Measurements from ENCODE around the gene MTUS2. TPM values are rescaled to one million over a fixed set of nuclear protein-coding genes. Genes with fewer than 3 reads are reported as not detected.

The MTUS2 gene
- total and polyA plus RNA-seq, 4 donors: under 0.01 to 0.70 (median 0.15) TPM

- Histone ChIP-seq H3K4me1 (ENCODE audit: control insufficient read depth in 4 of 4, insufficient read depth in 4 of 4, low read length in 3 of 4) (no peaks in the 10 kb centered on the region), H3K27me3 (ENCODE audit: control insufficient read depth in 4 of 4, insufficient read depth in 4 of 4, low read length in 3 of 4) (no peaks in the 10 kb centered on the region), H3K9me3 (ENCODE audit: control insufficient read depth in 4 of 4, low read length in 3 of 4) (no peaks in the 10 kb centered on the region), H3K4me3 (ENCODE audit: low read depth in 1 of 3, low read length in 3 of 3) (no peak overlapping the region), H3K27ac (ENCODE audit: low read depth in 1 of 2, low read length in 2 of 2) (no peak overlapping the region), H3K36me3 (ENCODE audit: control insufficient read depth in 4 of 4, insufficient read depth in 3 of 4, low read depth in 1 of 4, low read length in 3 of 4) (no peaks in the 10 kb centered on the region), H3K9ac (ENCODE audit: low read depth in 1 of 2, low read length in 2 of 2) (no peak overlapping the region)
- WGBS: 88% methylated on average over 5 of the region's 5 CpGs
- TF ChIP-seq NR2F2 (IDR thresholded peaks at IDR 0.05) (no peak), HNF4G (IDR thresholded peaks at IDR 0.05) (no peak), FOXA2 (IDR thresholded peaks at IDR 0.05) (no peak), SP1 (IDR thresholded peaks at IDR 0.05) (no peak), TAF1 (conservative IDR thresholded peaks at IDR 0.05) (no peak), RXRA (IDR thresholded peaks at IDR 0.05) (no peak)
- no peak for DNase-seq (ENCODE audit: low spot score)
Observed at GRCh38 chr13:29287237-29287636, 467.1 kb downstream of the MTUS2 start.

DNA sequence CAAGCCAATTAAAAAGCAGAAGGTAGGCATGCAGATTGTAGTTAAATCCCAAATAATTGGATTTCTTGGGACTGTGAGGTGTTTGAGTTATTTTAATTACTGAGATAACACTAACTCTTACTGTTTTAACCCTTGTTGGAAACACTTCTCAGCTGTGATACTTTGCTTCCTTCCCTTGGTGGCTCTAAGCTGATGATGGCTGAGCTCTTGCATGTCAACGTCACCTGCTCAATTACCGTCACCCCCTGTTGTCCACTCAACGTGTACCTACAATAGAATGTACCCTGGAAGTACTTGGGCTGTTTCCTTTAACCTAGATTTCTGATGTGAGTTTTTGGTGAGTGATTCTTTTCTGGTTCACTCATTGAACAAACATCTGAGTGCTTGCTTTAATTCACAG lies 471.9 kb downstream of the MTUS2 start:
- no peak overlapping the region for H3K9ac ChIP-seq (ENCODE audit: low read depth in 1 of 2, low read length in 2 of 2)

DNA sequence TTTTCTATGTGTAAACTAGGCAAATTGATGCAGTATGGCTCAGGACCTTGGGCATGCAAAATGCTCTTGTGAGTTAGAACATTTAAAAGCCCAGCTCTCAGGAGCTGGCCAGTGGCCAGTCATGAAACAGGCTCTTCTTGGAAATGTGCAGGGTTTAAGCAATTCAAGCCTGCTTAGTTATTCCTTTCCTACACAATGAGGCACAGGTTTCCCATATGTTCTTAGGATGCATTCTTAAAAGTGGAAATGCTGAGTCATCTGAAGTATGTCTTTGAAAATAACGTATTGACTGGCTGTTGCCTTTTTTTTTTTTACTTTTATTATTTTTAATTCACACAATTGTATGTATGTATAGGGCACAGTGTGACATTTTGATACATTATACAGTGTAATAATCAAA lies 474.7 kb downstream of the MTUS2 start:
- Histone ChIP-seq H3K4me3 (ENCODE audit: low read depth in 1 of 3, low read length in 3 of 3) (no peak overlapping the region), H3K9ac (ENCODE audit: low read depth in 1 of 2, low read length in 2 of 2) (no peak overlapping the region), H3K4me1 (ENCODE audit: control insufficient read depth in 4 of 4, insufficient read depth in 4 of 4, low read length in 3 of 4) (no peaks in the 10 kb centered on the region), H3K36me3 (ENCODE audit: control insufficient read depth in 4 of 4, insufficient read depth in 3 of 4, low read depth in 1 of 4, low read length in 3 of 4) (no peaks in the 10 kb centered on the region), H3K27me3 (ENCODE audit: control insufficient read depth in 4 of 4, insufficient read depth in 4 of 4, low read length in 3 of 4) (no peaks in the 10 kb centered on the region), H3K27ac (ENCODE audit: low read depth in 1 of 2, low read length in 2 of 2) (no peak overlapping the region), H3K9me3 (ENCODE audit: control insufficient read depth in 4 of 4, low read length in 3 of 4) (no peaks in the 10 kb centered on the region)
- DNase-seq (ENCODE audit: low spot score): no peak
- WGBS: 0% methylated on average over 1 of the region's 1 CpG
- TF ChIP-seq FOXA1 (IDR thresholded peaks at IDR 0.05) (no peak), SP1 (IDR thresholded peaks at IDR 0.05) (no peak), GABPA (IDR thresholded peaks at IDR 0.05 in 1 of 2, conservative IDR thresholded peaks at IDR 0.05 in 1 of 2) (no peak), RXRA (IDR thresholded peaks at IDR 0.05) (no peak), HNF4A (conservative IDR thresholded peaks at IDR 0.05) (no peak), YY1 (IDR thresholded peaks at IDR 0.05) (no peak), JUND (IDR thresholded peaks at IDR 0.05) (no peak), TAF1 (conservative IDR thresholded peaks at IDR 0.05) (no peak), HNF4G (IDR thresholded peaks at IDR 0.05) (no peak), ATF3 (IDR thresholded peaks at IDR 0.05) (no peak), MAX (IDR thresholded peaks at IDR 0.05) (no peak)
- TF ChIP-seq, protein P1, sequence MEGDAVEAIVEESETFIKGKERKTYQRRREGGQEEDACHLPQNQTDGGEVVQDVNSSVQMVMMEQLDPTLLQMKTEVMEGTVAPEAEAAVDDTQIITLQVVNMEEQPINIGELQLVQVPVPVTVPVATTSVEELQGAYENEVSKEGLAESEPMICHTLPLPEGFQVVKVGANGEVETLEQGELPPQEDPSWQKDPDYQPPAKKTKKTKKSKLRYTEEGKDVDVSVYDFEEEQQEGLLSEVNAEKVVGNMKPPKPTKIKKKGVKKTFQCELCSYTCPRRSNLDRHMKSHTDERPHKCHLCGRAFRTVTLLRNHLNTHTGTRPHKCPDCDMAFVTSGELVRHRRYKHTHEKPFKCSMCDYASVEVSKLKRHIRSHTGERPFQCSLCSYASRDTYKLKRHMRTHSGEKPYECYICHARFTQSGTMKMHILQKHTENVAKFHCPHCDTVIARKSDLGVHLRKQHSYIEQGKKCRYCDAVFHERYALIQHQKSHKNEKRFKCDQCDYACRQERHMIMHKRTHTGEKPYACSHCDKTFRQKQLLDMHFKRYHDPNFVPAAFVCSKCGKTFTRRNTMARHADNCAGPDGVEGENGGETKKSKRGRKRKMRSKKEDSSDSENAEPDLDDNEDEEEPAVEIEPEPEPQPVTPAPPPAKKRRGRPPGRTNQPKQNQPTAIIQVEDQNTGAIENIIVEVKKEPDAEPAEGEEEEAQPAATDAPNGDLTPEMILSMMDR (IDR thresholded peaks at IDR 0.05; ENCODE audit: low read depth, low read length, missing input control): no peak

More for the DNA sequence above, 471.9 kb downstream of the MTUS2 start:
- WGBS: 58% methylated on average over 3 of the region's 3 CpGs
- no peaks in the 10 kb centered on the region for H3K9me3 ChIP-seq (ENCODE audit: control insufficient read depth in 4 of 4, low read length in 3 of 4)
- H3K4me3 ChIP-seq (ENCODE audit: low read depth in 1 of 3, low read length in 3 of 3): no peak overlapping the region
- H3K4me1 ChIP-seq (ENCODE audit: control insufficient read depth in 4 of 4, insufficient read depth in 4 of 4, low read length in 3 of 4): no peaks in the 10 kb centered on the region
- no peaks in the 10 kb centered on the region for H3K27me3 ChIP-seq (ENCODE audit: control insufficient read depth in 4 of 4, insufficient read depth in 4 of 4, low read length in 3 of 4)
- no peaks in the 10 kb centered on the region for H3K36me3 ChIP-seq (ENCODE audit: control insufficient read depth in 4 of 4, insufficient read depth in 3 of 4, low read depth in 1 of 4, low read length in 3 of 4)
- no peak for TF ChIP-seq GABPA (IDR thresholded peaks at IDR 0.05 in 1 of 2, conservative IDR thresholded peaks at IDR 0.05 in 1 of 2)
- TF ChIP-seq, protein P2, sequence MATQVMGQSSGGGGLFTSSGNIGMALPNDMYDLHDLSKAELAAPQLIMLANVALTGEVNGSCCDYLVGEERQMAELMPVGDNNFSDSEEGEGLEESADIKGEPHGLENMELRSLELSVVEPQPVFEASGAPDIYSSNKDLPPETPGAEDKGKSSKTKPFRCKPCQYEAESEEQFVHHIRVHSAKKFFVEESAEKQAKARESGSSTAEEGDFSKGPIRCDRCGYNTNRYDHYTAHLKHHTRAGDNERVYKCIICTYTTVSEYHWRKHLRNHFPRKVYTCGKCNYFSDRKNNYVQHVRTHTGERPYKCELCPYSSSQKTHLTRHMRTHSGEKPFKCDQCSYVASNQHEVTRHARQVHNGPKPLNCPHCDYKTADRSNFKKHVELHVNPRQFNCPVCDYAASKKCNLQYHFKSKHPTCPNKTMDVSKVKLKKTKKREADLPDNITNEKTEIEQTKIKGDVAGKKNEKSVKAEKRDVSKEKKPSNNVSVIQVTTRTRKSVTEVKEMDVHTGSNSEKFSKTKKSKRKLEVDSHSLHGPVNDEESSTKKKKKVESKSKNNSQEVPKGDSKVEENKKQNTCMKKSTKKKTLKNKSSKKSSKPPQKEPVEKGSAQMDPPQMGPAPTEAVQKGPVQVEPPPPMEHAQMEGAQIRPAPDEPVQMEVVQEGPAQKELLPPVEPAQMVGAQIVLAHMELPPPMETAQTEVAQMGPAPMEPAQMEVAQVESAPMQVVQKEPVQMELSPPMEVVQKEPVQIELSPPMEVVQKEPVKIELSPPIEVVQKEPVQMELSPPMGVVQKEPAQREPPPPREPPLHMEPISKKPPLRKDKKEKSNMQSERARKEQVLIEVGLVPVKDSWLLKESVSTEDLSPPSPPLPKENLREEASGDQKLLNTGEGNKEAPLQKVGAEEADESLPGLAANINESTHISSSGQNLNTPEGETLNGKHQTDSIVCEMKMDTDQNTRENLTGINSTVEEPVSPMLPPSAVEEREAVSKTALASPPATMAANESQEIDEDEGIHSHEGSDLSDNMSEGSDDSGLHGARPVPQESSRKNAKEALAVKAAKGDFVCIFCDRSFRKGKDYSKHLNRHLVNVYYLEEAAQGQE (IDR thresholded peaks at IDR 0.05): no peak
- no peak for TF ChIP-seq TAF1 (conservative IDR thresholded peaks at IDR 0.05)
- TF ChIP-seq, protein P1 (IDR thresholded peaks at IDR 0.05; ENCODE audit: low read depth, low read length, missing input control): no peak
- TF ChIP-seq SP1 (IDR thresholded peaks at IDR 0.05): no peak
- DNase-seq (ENCODE audit: low spot score): no peak
- H3K27ac ChIP-seq (ENCODE audit: low read depth in 1 of 2, low read length in 2 of 2): no peak overlapping the region
